ENCODE results near the gene TIGD4. TPM values are rescaled to one million over a fixed set of nuclear protein-coding genes. Genes with fewer than 3 reads are reported as not detected.

TIGD4 gene
- total RNA-seq, 1 experiment from 2014 or later, result 2.0 TPM

DNA sequence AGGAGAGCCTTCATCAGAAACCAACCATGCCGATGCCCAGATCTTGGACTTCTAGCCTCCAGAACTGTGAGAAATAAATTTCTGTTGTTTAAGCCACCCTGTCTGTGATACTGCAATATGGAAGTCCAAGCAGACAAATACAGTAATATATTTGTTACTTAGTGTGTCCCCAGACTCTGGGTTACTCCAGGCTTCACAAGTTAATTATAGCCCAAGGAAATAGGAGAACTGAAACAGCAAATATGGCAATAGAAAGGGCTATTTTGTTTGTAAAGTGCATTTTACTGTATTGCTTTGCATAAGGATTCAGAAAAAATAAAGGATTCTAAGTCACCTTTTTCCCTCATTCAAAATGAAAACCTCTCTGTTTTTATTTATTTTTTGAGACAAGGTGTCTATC lies 15.7 kb downstream of the TIGD4 start:
- Histone ChIP-seq H2AFZ (ENCODE audit: low read length) (no peak overlapping the region), H3K56ac (ENCODE audit: insufficient read length, low read depth, low read length) (no peak overlapping the region), H3K27ac (ENCODE audit: insufficient read length, low read depth, low read length) (no peak overlapping the region), H4K20me1 (ENCODE audit: control insufficient read depth, insufficient read depth, insufficient read length) (no peaks in the 10 kb centered on the region), H3K27me3 (ENCODE audit: insufficient read depth, low read length) (no peaks in the 10 kb centered on the region), H2BK12ac (ENCODE audit: insufficient read length, low read depth, low read length) (no peak overlapping the region), H3K79me2 (ENCODE audit: insufficient read depth, low read length) (no peaks in the 10 kb centered on the region), H3K4ac (ENCODE audit: low read depth, low read length) (no peak overlapping the region), H2BK15ac (ENCODE audit: low read depth, low read length) (no peak overlapping the region), H3K9ac (ENCODE audit: extremely low read depth, insufficient read length, low read length) (no peak overlapping the region), H3K4me2 (ENCODE audit: insufficient read depth, insufficient read length, low read length) (no peak overlapping the region), H2AK5ac (ENCODE audit: insufficient read length, low read length) (no peak overlapping the region), H3K9me3 (ENCODE audit: control insufficient read depth, low read depth, low read length) (no peaks in the 10 kb centered on the region), H3K18ac (ENCODE audit: insufficient read length, low read depth, low read length) (no peak overlapping the region), H3K14ac (ENCODE audit: insufficient read depth, low read length) (no peak overlapping the region), H3K23ac (ENCODE audit: insufficient read length, low read depth, low read length) (no peak overlapping the region), H3K23me2 (ENCODE audit: insufficient read length, low read depth, low read length, poor library complexity, severe bottlenecking) (no peaks in the 10 kb centered on the region), H2BK20ac (ENCODE audit: low read depth, low read length, poor library complexity, severe bottlenecking) (no peak overlapping the region), H3K79me1 (ENCODE audit: insufficient read depth, low read depth, low read length, poor library complexity, severe bottlenecking) (no peaks in the 10 kb centered on the region), H4K8ac (replicated peaks; ENCODE audit: insufficient read length, low read depth, low read length) (no peak overlapping the region), H3K4me1 (ENCODE audit: insufficient read depth, low read length) (peaks cover 3% of the 10 kb centered on the region; the same call in 1 of the 2 replicates), H4K91ac (ENCODE audit: insufficient read length, low read depth, low read length) (no peak overlapping the region), H2BK120ac (ENCODE audit: low read depth, low read length, poor library complexity, severe bottlenecking) (no peak overlapping the region), H3T11ph (ENCODE audit: low read length) (no peak overlapping the region), H4K5ac (ENCODE audit: insufficient read length, low read depth, low read length) (no peak overlapping the region), H2BK5ac (ENCODE audit: insufficient read length, low read length) (no peak overlapping the region)
- peak overlapping the region in 1 of 3 experiments; percentile 62; a peak in 4 of 7 replicates for H3K27ac Mint-ChIP-seq
- DNase-seq, result no peak
- peaks cover 6 to 8% (median 6%) of the 10 kb centered on the region in 3 experiments; a peak in 4 of 7 replicates for H3K36me3 Mint-ChIP-seq (ENCODE audit: insufficient read depth in 1 of 3, low read depth in 3 of 3)
- no peaks in the 10 kb centered on the region for H3K27me3 Mint-ChIP-seq (ENCODE audit: low read depth)
- peaks cover 5 to 6% of the 10 kb centered on the region in 2 experiments; a peak in 4 of 5 replicates for H3K9me3 Mint-ChIP-seq
- no peak overlapping the region; a peak in 1 of 5 replicates for H3K4me3 Mint-ChIP-seq
- TF ChIP-seq, protein P1, sequence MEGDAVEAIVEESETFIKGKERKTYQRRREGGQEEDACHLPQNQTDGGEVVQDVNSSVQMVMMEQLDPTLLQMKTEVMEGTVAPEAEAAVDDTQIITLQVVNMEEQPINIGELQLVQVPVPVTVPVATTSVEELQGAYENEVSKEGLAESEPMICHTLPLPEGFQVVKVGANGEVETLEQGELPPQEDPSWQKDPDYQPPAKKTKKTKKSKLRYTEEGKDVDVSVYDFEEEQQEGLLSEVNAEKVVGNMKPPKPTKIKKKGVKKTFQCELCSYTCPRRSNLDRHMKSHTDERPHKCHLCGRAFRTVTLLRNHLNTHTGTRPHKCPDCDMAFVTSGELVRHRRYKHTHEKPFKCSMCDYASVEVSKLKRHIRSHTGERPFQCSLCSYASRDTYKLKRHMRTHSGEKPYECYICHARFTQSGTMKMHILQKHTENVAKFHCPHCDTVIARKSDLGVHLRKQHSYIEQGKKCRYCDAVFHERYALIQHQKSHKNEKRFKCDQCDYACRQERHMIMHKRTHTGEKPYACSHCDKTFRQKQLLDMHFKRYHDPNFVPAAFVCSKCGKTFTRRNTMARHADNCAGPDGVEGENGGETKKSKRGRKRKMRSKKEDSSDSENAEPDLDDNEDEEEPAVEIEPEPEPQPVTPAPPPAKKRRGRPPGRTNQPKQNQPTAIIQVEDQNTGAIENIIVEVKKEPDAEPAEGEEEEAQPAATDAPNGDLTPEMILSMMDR (conservative IDR thresholded peaks at IDR 0.05), result no peak
- WGBS (ENCODE audit: extremely low coverage, insufficient read length, low lambda C conversion rate), result no CpG with 5 or more reads among the region's 1 CpG
- peaks cover 7 to 9% of the 10 kb centered on the region in 2 experiments for H3K4me1 Mint-ChIP-seq

Measured in H9 (cell line).